Panc1 (cell line): ENCODE results near the gene HSPB7.

Source experiments
- POLR2AphosphoS5 ChIP-seq: IDR thresholded peaks from 2 replicates; pipeline ENCODE4 v1.6.1; 2012; ENCODE audit warnings: mild to moderate bottlenecking, low read depth, low read length, moderate library complexity
- TF ChIP-seq, protein P1 (sequence below): fragments of 450-650 bp; IDR thresholded peaks from 2 replicates; pipeline ENCODE4 v1.5.1; 2017; ENCODE audit warnings: mild to moderate bottlenecking

DNA sequence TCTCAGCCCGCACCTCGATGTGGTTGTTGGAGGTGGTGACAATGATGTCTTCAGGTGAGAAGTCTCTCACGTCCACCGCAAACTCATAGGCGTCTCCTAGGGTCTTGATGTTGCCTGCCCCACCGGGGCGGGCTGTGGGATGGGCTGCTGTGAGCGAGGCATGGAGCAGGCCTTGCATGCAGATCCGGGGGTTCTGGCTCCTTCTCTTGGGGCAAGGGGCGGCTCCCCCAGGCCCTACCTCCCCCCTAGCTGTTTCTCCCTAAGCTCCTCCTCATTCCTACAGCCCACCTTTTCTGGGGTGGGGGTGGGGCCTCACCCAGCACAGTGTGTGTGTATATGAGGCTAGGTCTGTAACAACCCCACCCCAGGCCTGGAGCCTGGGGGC is 775 bp downstream of the HSPB7 start:
- TF ChIP-seq, protein P1, sequence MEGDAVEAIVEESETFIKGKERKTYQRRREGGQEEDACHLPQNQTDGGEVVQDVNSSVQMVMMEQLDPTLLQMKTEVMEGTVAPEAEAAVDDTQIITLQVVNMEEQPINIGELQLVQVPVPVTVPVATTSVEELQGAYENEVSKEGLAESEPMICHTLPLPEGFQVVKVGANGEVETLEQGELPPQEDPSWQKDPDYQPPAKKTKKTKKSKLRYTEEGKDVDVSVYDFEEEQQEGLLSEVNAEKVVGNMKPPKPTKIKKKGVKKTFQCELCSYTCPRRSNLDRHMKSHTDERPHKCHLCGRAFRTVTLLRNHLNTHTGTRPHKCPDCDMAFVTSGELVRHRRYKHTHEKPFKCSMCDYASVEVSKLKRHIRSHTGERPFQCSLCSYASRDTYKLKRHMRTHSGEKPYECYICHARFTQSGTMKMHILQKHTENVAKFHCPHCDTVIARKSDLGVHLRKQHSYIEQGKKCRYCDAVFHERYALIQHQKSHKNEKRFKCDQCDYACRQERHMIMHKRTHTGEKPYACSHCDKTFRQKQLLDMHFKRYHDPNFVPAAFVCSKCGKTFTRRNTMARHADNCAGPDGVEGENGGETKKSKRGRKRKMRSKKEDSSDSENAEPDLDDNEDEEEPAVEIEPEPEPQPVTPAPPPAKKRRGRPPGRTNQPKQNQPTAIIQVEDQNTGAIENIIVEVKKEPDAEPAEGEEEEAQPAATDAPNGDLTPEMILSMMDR, result no peak
- TF ChIP-seq POLR2AphosphoS5, result no peak
